ENCODE results near the gene ENPEP.

The ENPEP gene

GRCh38 chr4:110586131-110586850 lies 110.3 kb downstream of the ENPEP start:
- peak; percentile 55 for TF ChIP-seq CTCF (IDR thresholded peaks at IDR 0.05; ENCODE audit: insufficient read depth, missing control alignments)
- DNase-seq (ENCODE audit: insufficient read length, low spot score) (no peak), FAIRE-seq (no peak)

- TF ChIP-seq CTCF (IDR thresholded peaks at IDR 0.05; ENCODE audit: insufficient read depth, missing control alignments): no peak
- DNase-seq (ENCODE audit: insufficient read length, low spot score): no peak
- FAIRE-seq: no peak
These were observed 111.8 kb downstream of the ENPEP start for GRCh38 chr4:110587666-110588285.

- no peak for FAIRE-seq
- peak; percentile 15 for TF ChIP-seq CTCF (IDR thresholded peaks at IDR 0.05; ENCODE audit: insufficient read depth, missing control alignments)
- no peak for DNase-seq (ENCODE audit: insufficient read length, low spot score)
These were observed 113.3 kb downstream of the ENPEP start for GRCh38 chr4:110589297-110589696.

- FAIRE-seq (no peak), DNase-seq (ENCODE audit: insufficient read length, low spot score) (no peak)
- no peak for TF ChIP-seq CTCF (IDR thresholded peaks at IDR 0.05; ENCODE audit: insufficient read depth, missing control alignments)
These were observed 119.6 kb downstream of the ENPEP start for GRCh38 chr4:110595583-110595982.

GRCh38 chr4:110596431-110596830 lies 120.5 kb downstream of the ENPEP start:
- TF ChIP-seq CTCF (IDR thresholded peaks at IDR 0.05; ENCODE audit: insufficient read depth, missing control alignments): no peak
- DNase-seq (ENCODE audit: insufficient read length, low spot score): no peak
- no peak for FAIRE-seq

GRCh38 chr4:110597582-110597981 lies 121.6 kb downstream of the ENPEP start:
- no peak for TF ChIP-seq CTCF (IDR thresholded peaks at IDR 0.05; ENCODE audit: insufficient read depth, missing control alignments)
- no peak for DNase-seq (ENCODE audit: insufficient read length, low spot score)
- no peak for FAIRE-seq

- no peak for TF ChIP-seq CTCF (IDR thresholded peaks at IDR 0.05; ENCODE audit: insufficient read depth, missing control alignments)
- DNase-seq (ENCODE audit: insufficient read length, low spot score) (no peak), FAIRE-seq (no peak)
These were observed 126.1 kb downstream of the ENPEP start for GRCh38 chr4:110602061-110602460.
